ENCODE data around the gene PDZD8.
"Not testable (repeated sequence)": the region's sequence is repeated elsewhere in the genome, so short reads cannot be mapped to it uniquely, and the experiment has no call there.

The PDZD8 gene

DNA sequence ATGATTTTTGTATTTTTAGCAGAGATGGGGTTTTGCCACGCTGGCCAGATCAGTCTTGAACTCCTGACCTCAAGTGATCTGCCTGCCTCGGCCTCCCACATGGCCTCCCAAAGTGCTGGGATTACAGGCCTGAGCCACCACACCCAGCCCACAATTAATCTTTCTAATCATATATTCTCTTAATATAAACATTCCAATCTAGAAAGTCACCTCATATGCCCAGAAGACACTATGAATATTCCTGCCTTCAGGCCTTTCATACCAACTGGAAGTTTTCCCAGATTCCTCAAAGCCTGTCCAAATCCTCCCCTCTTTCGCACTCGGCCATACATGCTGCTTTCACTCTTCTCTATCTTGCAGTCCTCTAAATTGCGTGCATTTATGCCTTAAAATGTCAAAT is 32.6 kb downstream of the PDZD8 start:
- no peak for DNase-seq

GRCh38 chr10:117341061-117341460 is 34.2 kb downstream of the PDZD8 start:
- DNase-seq, result no peak

DNA sequence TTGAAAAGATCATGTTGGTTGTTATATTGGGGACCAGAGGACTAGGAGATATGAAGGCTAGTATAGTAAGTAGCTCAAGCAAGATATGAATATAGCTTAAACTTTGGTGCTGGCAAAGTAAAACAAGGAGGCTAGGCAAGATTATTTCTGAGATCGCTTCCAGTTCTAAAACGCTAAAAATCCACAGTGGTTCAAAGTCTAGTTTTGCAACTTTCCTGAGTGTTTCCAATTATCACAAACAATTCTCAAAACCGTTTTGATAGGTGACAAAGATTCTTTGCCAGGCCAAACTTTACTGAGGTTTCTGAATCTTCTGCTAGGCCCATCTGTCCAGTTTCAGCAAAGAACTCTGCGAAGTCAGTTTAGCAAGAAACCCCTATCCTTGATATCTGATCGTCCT is 35.3 kb downstream of the PDZD8 start:
- no peak for DNase-seq

DNA sequence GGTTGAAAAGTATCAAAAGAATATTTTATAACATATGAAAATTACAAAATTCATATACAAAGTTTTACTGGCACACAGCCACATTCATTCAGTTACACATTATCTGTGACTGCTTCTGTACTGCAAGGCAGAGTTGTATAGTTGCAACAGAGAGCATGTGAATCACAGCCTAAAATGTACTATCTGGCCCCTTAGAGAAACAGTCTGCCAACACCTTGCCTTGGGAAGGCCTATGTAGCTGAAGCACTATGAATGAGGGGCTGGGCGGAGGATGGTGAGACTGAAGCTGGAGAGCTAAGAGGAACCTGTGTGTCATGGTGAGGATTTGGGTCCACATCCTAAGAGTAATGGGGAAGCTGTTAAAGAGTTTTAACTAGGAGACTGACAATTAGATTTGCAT is 35.7 kb downstream of the PDZD8 start:
- no peak for DNase-seq

- no peak for DNase-seq
These were observed 40.3 kb downstream of the PDZD8 start for GRCh38 chr10:117334926-117335325.

GRCh38 chr10:117334066-117334465 is 41.2 kb downstream of the PDZD8 start:
- no peak for DNase-seq

DNA sequence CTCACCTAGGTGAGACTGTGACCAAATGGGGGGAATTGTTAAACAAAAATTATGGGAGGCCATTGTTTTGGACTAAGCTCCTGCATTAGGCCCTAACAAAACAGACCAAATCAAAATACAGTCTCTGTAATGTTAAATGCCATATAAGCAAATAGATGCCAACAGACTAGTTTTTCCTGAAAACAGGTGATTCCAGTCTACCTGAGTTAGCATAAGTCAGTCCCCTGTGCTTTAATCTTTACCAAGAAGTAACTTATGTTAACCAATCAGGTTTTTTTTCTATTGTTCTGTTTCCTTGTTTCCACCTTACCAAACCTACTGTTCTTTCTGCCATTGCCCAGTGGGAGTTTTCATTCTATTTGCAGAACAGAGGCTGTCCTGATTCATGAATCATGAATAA is 48.0 kb downstream of the PDZD8 start:
- no peak for DNase-seq

DNA sequence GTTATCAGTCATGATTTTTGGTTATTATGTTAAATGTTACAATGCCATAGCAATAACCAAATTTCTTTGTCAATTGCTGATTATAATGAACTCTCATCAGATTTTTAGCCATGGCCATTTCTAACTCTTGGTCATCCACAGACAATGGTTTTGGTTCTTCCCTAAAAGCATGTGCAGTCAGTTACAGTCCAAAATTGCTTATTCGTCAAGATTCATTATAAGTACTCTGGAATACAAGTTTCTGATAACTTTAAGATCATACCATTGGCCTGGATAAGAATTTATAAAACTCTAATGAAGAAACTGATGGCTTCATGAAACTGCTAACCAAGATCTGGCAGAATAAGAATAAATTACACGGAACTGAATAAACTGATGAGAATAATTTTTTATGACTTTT is 50.9 kb downstream of the PDZD8 start:
- DNase-seq, result no peak

- no peak for DNase-seq
These were observed 53.0 kb downstream of the PDZD8 start for GRCh38 chr10:117322260-117322659.

DNA sequence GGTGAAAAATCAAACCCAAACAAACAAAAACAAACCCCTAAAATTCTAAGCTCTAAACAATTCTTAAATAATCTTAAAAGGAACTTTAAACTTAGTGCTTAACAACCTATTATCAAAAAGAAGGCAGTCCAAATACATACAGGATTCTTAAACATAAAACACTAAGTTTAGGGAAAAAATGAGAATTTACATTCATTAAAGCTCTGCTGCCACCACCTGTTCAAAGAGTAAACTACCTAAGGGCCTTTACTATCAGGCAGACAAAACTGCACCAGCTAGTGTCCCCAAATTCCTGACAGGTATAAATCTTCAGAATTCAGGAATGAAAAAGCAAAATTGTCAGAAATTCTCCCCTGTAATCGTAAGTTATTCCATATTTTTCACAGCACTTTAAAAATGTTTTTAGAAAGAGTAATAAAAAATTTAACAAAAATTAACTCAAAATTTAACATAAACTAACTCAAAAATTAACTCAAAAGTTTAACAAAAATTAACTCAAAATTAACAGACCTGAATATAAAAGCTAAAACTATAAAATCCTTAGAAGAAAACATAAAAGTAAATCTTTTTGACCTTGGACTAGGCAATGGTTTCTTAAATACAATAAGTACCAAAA is 55.1 kb downstream of the PDZD8 start:
- no peak for DNase-seq

GRCh38 chr10:117318909-117319308 is 56.3 kb downstream of the PDZD8 start:
- DNase-seq, result no peak

DNA sequence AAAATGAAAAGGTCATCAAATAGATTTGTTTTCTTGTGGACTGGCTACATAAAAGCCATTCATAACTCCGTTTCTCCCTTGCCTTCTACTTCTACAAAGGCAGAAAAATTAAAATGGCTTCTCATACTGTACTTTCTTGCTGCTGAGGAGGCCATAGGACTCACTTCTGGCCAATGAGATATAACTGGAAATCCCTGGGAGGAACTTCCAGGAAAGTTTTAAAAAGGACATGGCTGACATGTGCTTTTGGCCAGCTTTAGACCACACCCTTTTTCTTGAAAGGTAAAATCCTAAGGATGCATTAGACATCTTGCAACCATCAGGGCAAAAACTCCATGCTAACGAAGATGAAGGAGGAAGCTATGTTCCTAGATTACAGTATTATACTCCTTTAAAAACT is 58.5 kb downstream of the PDZD8 start:
- DNase-seq, result no peak

GRCh38 chr10:117313641-117314040 is 61.6 kb downstream of the PDZD8 start:
- DNase-seq, result no peak

GRCh38 chr10:117312430-117312829 is 62.8 kb downstream of the PDZD8 start:
- no peak for DNase-seq

DNA sequence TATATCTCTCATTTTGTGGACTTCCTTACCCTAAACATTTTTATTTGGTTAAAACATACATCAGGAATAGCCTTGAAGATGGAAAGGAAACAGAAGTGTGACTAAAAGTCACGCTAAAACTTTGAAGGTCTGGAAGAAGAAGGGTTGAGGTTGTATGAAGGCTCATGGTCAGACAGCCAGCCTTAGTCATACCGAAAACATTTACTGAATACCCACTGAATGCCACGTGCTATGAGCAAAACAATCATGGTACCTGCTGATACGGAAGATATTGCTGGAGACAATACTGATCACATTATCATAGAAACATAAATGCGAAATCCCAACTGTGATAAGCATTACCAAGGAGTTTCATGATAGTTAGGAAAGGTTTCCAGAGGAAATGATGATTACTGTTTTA is 64.0 kb downstream of the PDZD8 start:
- no peak for DNase-seq

- no peak for DNase-seq
These were observed 68.6 kb downstream of the PDZD8 start for GRCh38 chr10:117306674-117307073.

DNA sequence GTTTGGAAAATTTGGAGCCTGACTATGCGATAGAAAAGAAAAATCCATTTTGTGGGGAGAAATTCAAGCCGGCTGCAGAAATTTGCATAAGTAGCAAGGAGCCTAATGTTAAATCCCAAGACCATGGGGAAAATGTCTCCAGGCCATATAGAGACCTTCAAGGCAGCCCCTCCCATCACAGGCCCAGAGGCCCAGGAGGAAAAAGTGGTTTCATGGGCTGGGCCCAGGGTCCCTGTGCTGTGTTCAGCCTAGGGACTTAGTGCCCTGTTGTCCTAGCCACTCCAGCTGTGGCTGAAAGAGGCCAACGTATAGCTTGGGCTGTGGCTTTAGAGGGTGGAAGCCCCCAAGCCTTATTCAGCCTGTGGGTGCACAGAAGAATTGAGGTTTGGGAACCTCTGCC is 71.8 kb downstream of the PDZD8 start:
- not testable (repeated sequence) for DNase-seq

GRCh38 chr10:117300671-117301070 is 74.6 kb downstream of the PDZD8 start:
- DNase-seq, result no peak

GRCh38 chr10:117299435-117299834 is 75.8 kb downstream of the PDZD8 start:
- DNase-seq, result no peak

DNA sequence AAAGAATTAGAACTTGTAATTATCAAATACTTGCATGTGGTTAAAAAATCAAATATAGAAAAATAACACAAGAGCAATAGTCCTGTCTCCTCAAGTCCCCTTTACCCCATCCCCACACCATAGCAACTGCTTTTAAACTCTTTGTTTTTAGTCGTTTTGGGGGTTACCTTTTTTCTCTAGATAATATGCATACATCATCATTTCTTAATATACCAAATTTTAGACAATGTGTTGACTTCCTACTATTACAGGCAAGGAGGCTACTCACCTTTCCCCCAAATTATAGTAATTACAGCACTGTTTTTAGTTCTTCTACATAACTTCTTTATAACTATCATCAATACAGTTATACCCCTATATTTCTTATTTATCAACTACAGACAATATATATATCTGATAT is 77.0 kb downstream of the PDZD8 start:
- no peak for DNase-seq

DNA sequence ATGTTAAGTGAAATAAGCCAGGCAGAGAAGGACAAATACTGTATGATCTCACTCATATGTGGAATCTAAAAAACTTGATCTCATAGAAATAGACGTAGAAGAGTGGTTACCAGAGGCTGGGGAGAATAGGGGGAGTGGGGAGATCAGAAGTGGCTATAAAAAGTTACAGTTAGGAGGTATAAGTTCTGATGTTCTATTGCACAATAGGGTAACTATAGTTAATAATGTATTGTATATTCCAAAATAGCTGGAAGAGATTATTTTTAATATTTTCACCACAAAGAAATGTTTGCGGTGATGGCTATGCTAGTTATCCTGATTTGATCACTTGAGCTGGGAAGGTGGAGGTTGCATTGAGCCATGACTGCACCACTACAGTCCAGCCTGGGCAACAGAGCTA is 80.5 kb downstream of the PDZD8 start:
- DNase-seq, result no peak

DNA sequence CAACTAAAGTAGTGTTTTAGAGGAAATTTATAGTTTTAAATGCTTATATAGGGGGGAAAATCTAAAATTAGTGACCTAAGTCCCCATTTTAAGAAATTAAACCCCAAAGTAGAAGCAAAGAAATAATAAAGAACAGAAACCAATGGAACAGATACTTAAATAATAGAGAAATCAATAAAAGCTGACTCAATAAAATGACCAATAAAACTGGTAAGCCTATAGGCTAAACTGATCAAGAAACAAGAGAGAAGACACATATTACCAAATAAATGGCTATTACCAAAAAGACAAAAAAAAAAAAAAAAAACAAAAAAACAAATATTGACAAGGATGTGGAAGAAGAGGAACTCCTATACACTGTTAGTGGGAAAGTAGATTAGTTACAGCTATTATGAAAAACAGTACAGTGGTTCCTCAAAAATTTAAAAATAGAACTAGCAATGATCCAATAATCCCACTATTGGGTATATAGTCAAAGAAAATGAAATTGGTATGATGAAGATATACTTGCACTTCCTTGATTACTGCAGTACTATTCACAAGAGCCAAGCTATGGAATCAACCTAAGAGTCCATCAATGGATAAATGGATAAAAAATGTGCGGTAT is 81.1 kb downstream of the PDZD8 start:
- DNase-seq, result no peak

GRCh38 chr10:117290872-117291271 is 84.4 kb downstream of the PDZD8 start:
- not testable (repeated sequence) for DNase-seq

- DNase-seq, result no peak
These were observed 90.3 kb downstream of the PDZD8 start for GRCh38 chr10:117284716-117285494.

All from effector CD4-positive, alpha-beta T cell (primary cell).